ENCODE measurements around the gene DOCK1.

DOCK1 gene

DNA sequence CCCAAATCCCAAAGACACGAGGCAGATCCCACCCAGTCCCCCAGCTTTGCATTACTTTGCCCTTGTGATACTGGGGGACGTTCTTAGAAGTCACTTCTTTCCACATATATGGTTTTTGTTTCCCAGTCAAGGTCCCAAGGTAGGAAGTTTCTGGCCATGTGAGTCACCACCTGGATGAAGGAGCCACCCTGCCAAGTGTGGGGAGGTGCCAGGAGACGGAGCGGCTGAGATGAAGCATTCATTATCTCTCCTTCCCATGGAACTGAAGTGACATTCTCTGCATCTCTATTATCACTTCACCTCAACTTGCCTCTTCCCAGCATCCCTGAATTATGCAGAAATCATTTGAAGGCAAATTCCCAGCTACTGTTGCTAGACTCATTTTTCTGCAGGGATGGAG is 427.4 kb downstream of the DOCK1 start:
- no peak overlapping the region for H3K27ac ChIP-seq
- TF ChIP-seq, protein P1, sequence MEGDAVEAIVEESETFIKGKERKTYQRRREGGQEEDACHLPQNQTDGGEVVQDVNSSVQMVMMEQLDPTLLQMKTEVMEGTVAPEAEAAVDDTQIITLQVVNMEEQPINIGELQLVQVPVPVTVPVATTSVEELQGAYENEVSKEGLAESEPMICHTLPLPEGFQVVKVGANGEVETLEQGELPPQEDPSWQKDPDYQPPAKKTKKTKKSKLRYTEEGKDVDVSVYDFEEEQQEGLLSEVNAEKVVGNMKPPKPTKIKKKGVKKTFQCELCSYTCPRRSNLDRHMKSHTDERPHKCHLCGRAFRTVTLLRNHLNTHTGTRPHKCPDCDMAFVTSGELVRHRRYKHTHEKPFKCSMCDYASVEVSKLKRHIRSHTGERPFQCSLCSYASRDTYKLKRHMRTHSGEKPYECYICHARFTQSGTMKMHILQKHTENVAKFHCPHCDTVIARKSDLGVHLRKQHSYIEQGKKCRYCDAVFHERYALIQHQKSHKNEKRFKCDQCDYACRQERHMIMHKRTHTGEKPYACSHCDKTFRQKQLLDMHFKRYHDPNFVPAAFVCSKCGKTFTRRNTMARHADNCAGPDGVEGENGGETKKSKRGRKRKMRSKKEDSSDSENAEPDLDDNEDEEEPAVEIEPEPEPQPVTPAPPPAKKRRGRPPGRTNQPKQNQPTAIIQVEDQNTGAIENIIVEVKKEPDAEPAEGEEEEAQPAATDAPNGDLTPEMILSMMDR (conservative IDR thresholded peaks at IDR 0.05) = no peak

DNA sequence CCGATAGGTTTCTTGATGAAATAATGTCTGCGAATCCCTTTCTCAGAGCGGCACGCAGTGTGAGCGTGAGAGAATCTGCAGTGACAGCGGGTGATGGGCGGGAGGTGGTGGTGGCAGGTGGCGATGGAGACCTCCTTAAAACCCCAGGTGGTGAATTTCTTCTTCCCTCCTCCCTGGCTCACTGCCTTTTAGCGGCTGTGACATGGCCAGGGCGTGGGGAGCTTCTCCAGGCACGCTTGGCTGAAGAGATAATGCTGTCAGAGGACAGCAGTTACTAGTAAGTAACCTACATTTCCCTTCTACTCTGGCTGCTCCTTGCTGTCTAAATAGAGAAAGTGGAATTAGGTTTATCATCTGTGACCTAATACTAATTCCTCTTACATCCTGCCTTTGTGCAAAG is 432.6 kb downstream of the DOCK1 start:
- H3K27ac ChIP-seq = no peak overlapping the region
- TF ChIP-seq ZFX (IDR thresholded peaks at IDR 0.05) = no peak
- TF ChIP-seq, protein P1 (conservative IDR thresholded peaks at IDR 0.05) = no peak

DNA sequence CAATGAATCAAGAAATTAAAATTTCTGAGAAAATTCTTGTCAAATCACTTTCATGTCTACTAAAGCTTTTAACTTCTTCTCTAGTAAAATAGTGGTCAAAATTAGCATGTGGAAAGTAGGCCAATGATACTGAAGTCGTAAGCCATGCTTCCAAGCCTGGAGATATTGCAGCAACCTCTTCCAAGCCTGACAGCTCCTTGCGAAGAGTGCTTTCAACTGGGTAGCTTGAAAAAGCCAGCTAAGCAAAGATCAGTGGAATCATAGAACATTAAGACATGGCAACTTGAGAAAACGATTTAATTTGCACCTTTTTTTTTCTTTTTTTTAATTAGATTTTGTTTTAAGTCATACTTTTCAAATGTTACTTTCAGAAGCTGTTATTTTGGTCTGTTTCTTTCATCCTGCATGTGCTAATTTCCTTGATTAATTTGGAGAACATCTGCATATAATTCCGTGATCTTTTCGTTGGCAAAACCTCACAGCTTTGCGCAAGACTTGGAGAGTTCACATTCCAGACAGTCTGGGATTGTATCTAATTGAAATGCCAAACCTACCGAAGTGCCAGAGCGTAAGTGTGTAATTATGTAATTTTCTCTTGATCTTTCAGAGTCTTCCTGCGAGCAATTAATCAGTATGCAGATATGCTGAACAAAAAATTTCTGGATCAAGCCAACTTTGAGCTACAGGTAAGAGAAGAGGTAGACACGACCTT is 433.3 kb downstream of the DOCK1 start:
- H3K27ac ChIP-seq = no peak overlapping the region
- no peak for TF ChIP-seq ZFX (IDR thresholded peaks at IDR 0.05)

DNA sequence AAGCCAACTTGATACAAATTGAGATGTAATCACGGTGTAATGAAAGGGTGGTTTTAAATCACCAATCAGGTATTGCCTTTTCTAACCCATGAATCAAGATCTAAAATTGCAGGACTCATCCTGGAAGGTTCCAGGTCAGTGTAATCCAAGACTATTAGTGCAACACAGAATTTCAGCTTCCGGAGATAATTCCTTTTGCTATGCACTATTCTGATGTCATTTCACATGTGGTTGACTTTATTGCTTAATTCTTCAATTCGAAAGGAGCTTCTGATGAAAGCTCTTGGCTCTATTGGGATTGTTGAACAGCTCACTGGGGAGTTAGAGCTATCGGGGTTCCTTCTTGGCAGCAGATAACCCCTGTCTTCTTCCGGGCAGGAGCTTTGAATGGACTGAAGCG is 438.6 kb downstream of the DOCK1 start:
- no peak overlapping the region for H3K27ac ChIP-seq
- TF ChIP-seq, protein P1 (conservative IDR thresholded peaks at IDR 0.05) = no peak
- no peak for TF ChIP-seq ZFX (IDR thresholded peaks at IDR 0.05)

DNA sequence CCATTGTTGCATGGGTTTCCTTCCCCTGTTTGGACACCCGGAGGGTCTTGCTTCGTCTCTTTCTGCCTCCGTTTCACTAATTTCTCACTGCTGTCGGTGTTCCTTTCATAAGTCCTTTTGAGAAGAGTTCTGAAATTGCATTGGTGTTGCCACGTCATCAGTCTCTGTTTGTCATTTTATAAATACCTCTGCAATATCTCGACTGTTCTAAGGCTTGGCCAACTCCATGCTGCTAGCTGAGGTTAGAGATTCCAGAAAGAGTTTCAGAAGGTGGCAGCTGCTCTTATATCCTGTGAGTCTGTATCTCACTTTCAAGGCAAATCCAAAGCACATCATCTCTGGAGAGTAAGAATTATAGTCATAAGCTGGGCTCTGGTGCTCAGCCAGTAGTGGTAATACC is 439.1 kb downstream of the DOCK1 start:
- H3K27ac ChIP-seq = no peak overlapping the region
- TF ChIP-seq ZFX (IDR thresholded peaks at IDR 0.05) = no peak
- TF ChIP-seq, protein P1 (conservative IDR thresholded peaks at IDR 0.05) = no peak

DNA sequence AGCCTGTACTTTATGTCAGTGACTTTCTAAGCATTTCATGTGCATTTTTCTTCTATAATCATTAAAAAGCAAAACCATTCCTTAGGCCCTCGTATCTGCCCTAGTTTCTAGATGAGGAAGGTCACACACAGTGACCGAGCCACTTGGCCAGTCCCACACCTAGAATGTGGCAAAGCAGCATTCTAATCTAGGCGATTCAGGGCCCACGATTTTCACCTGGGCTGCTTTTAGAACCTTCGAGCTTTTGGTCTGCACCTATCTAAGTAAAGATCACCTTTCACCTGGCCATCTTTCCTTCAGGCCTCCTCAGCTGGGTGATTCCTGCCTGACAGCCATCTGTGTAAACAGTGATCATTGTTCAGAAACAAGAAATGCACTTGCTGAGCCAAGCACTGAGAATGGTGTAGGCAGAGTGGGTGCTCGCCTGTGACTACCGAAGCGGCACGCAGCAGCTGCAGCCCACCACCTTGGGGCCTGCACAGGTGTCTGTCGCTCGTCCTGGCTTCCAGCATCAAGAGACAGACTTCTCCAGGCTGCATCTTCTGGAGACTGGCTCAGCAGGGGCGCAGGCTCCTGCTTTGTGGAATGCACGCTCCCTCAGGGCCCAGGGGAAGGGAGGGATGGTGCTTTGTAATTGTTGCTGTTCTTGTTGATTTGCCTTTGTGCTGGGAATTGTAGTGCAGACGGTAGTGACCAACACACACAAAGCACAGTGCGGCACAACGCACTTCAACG is 440.2 kb downstream of the DOCK1 start:
- H3K27ac ChIP-seq = no peak overlapping the region
- TF ChIP-seq ZFX (IDR thresholded peaks at IDR 0.05) = no peak
- TF ChIP-seq, protein P1 (conservative IDR thresholded peaks at IDR 0.05) = no peak

DNA sequence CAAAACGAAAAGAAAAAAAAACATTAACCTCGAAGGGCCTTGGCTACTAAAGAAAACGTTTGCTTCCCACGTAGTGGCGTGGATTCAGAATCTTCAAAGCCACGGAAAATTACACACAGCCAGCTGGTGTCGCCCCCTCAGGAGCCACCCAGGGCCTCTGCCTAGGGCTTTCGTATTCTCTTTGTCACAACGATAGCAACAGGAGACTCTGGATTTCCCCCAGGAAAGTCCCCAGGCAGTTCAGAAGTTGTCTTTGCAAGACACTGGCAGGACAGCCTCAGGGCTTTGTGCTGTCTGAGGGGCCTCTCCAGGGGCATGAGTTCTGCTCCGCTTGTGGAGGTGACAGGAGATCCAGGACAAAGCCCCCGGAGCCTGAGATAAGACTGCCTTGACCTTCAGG is 441.4 kb downstream of the DOCK1 start:
- H3K27ac ChIP-seq = no peak overlapping the region
- no peak for TF ChIP-seq ZFX (IDR thresholded peaks at IDR 0.05)
- TF ChIP-seq, protein P1 (conservative IDR thresholded peaks at IDR 0.05) = no peak

Data from C4-2B (cell line).